Lower lobe of right lung (tissue), 2 donors: ENCODE measurements around the gene ZNF773. TPM values are rescaled to one million over a fixed set of nuclear protein-coding genes. Genes with fewer than 3 reads are reported as not detected.
A peak's percentile ranks its signal among the peaks of the same experiment; 100 is the strongest.
"Not testable (repeated sequence)": the region's sequence is repeated elsewhere in the genome, so short reads cannot be mapped to it uniquely, and the experiment has no call there.

Source experiments
- ATAC-seq, 2 donors: fragments of 200-7000 bp; cut with Tn5 transposase; one replicate each; pipeline ENCODE4 v1.9.1; 2020 to 2022; ENCODE audit warnings: mild to moderate bottlenecking in 2 of 2, moderate library complexity in 2 of 2
- DNase-seq: peaks from one replicate; pipeline ENCODE4 v3.0.0-alpha.2; 2020
- H3K27ac ChIP-seq: fragments of 200-600 bp; one replicate; pipeline ENCODE4 v1.8.0; 2022
- H3K27me3 ChIP-seq: fragments of 200-600 bp; one replicate; pipeline ENCODE4 v1.8.0; 2022; ENCODE audit warnings: low read depth
- H3K36me3 ChIP-seq: fragments of 200-600 bp; one replicate; pipeline ENCODE4 v1.8.0; 2022; ENCODE audit warnings: mild to moderate bottlenecking
- H3K4me1 ChIP-seq: fragments of 200-600 bp; one replicate; pipeline ENCODE4 v1.8.0; 2022
- H3K4me3 ChIP-seq: fragments of 200-600 bp; one replicate; pipeline ENCODE4 v1.8.0; 2022; ENCODE audit warnings: mild to moderate bottlenecking
- H3K9me3 ChIP-seq: fragments of 200-600 bp; one replicate; pipeline ENCODE4 v1.8.0; 2022
- intact Hi-C: fragments of 100-400 bp; cut with DNase I; formaldehyde crosslinking; loops from one replicate; pipeline ENCODE4 v1.11.0; 2022
- long read RNA-seq: library from polyadenylated mRNA; unstranded; transcript quantifications from one replicate; pipeline ENCODE4 v2.0.0, GENCODE V29; 2021
- total RNA-seq: library from RNA; stranded (reverse); fragmentation: NEBNext Ultra II Directional; extraction: Animal tissue kit (Norgen Biotek cat#: 25700); gene quantifications from one replicate; pipeline ENCODE4 v1.2.1, GENCODE V29; 2021
- TF ChIP-seq, protein P1 (sequence below): fragments of 200-600 bp; IDR thresholded peaks from one replicate; pipeline ENCODE4 v1.8.0; 2022; ENCODE audit warnings: antibody characterized with exemption, mild to moderate bottlenecking
- donor health status: DM: no; HTN: yes; CAD: no; lungs with severe emphysema.

Gene ZNF773
- total RNA-seq, result 8.4 TPM
- long read RNA-seq, transcript ZNF773-204 (4 exons, 2,019 nt), result major isoform, 9 of 13 reads
- long read RNA-seq, partial matches to known transcripts, result 0 of 13 reads
- long read RNA-seq, other reads (novel, unspliced or antisense), result 3 of 13 reads

- DNase-seq, result peak; percentile 97
- Histone ChIP-seq H3K4me3 (peak within 1 kb of the TSS; percentile 77), H3K9me3 (peaks cover 17% of the 10 kb centered on the region), H3K27ac (peak within 1 kb of the TSS; percentile 86)
- H3K27me3 ChIP-seq, intact Hi-C loops, H3K4me1 ChIP-seq, H3K36me3 ChIP-seq: not testable (repeated sequence)
- peak; percentile 100 for ATAC-seq
Measured at GRCh38 chr19:57499680-57500395, at the start of gene ZNF773. Gene ZNF773, plus strand, starts transcription at chr19:57499938. Its CDS starts 143 bp downstream, at chr19:57500081.

GRCh38 chr19:57452307-57452706, 47.4 kb upstream of the ZNF773 start:
- H3K27me3 ChIP-seq, result no peaks in the 10 kb centered on the region
- H3K4me1 ChIP-seq, result no peaks in the 10 kb centered on the region
- no peak overlapping the region for H3K4me3 ChIP-seq
- H3K36me3 ChIP-seq, result no peaks in the 10 kb centered on the region
- no peak for ATAC-seq
- H3K9me3 ChIP-seq, result peaks cover 69% of the 10 kb centered on the region
- intact Hi-C loops, result no loop called here
- TF ChIP-seq, protein P1, sequence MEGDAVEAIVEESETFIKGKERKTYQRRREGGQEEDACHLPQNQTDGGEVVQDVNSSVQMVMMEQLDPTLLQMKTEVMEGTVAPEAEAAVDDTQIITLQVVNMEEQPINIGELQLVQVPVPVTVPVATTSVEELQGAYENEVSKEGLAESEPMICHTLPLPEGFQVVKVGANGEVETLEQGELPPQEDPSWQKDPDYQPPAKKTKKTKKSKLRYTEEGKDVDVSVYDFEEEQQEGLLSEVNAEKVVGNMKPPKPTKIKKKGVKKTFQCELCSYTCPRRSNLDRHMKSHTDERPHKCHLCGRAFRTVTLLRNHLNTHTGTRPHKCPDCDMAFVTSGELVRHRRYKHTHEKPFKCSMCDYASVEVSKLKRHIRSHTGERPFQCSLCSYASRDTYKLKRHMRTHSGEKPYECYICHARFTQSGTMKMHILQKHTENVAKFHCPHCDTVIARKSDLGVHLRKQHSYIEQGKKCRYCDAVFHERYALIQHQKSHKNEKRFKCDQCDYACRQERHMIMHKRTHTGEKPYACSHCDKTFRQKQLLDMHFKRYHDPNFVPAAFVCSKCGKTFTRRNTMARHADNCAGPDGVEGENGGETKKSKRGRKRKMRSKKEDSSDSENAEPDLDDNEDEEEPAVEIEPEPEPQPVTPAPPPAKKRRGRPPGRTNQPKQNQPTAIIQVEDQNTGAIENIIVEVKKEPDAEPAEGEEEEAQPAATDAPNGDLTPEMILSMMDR, result no peak
- no peak overlapping the region for H3K27ac ChIP-seq
- DNase-seq, result no peak

- TF ChIP-seq, protein P1, result peak; percentile 23
- no peak for ATAC-seq
- no peak overlapping the region for H3K4me3 ChIP-seq
Measured at GRCh38 chr19:57465680-57466381, 33.9 kb upstream of the ZNF773 start.

DNA sequence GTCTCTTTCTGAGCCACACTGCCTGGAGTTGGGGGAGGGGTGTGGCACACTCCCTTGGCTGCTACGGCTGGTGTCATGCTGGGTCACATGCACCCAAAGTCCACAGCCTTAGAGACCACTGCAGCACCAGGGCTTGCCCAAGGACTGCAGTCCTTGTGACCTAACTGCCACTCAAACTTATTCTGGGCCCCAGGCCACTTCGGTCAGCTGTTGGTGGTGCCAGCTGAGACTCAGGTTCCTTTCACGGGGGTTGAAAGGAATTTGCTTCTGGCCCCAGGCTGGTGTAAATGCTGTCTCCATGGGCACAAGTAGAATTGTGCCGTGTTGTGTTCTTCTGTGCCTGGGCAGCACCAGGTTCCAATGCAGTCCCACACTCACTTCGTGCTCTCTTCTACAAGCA, 33.2 kb upstream of the ZNF773 start:
- intact Hi-C loops, result no loop called here
- no peak overlapping the region for H3K27ac ChIP-seq

More at GRCh38 chr19:57465680-57466381, 33.9 kb upstream of the ZNF773 start:
- Histone ChIP-seq H3K27ac (no peak overlapping the region), H3K27me3 (no peaks in the 10 kb centered on the region), H3K9me3 (peaks cover 82% of the 10 kb centered on the region), H3K36me3 (no peaks in the 10 kb centered on the region), H3K4me1 (no peaks in the 10 kb centered on the region)
- intact Hi-C loops, result no loop called here
- no peak for DNase-seq

DNA sequence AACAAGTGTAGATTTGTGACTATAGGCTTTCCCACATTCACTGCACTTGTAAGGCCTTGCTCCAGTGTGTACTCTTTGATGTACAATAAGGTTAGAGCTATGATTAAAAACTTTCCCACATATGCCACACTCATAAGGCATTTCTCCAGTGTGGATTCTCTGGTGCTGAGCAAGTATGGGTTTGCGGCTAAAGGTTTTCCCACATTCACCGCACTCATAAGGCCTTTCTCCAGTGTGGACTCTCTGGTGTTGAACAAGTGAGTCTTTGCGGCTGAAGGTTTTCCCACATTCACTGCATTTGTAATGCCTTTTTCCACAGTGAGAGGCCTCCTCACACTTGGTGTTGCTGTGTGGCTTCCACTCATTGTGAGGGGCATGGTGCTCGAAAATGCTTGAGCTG, 26.1 kb upstream of the ZNF773 start:
- H3K27ac ChIP-seq, result no peak overlapping the region
- ATAC-seq, result no peak
- peaks cover 16% of the 10 kb centered on the region for H3K36me3 ChIP-seq
- intact Hi-C loops, result no loop called here
- no peak for DNase-seq
- peaks cover 8% of the 10 kb centered on the region for H3K4me1 ChIP-seq
- TF ChIP-seq, protein P1, result no peak
- H3K9me3 ChIP-seq, result peaks cover 84% of the 10 kb centered on the region
- H3K4me3 ChIP-seq, result no peak overlapping the region
- H3K27me3 ChIP-seq, result no peaks in the 10 kb centered on the region

More for the DNA sequence above, 33.2 kb upstream of the ZNF773 start:
- DNase-seq, result no peak
- ATAC-seq, result no peak
- Histone ChIP-seq H3K27me3 (no peaks in the 10 kb centered on the region), H3K9me3 (peaks cover 88% of the 10 kb centered on the region), H3K36me3 (no peaks in the 10 kb centered on the region), H3K4me3 (no peak overlapping the region), H3K4me1 (no peaks in the 10 kb centered on the region)
- TF ChIP-seq, protein P1, result no peak
